NK-92 treated with Interleukin-12 subunit alpha and Interleukin-12 subunit beta, amount 100 ng/mL, for 24 hours (cell line): ENCODE measurements around the gene NRCAM.
"Not testable (repeated sequence)": the region's sequence is repeated elsewhere in the genome, so short reads cannot be mapped to it uniquely, and the experiment has no call there.

ENCODE experiments used
- DNase-seq: peaks from one replicate; lab custom pipeline; 2025; lab: John Stamatoyannopoulos, UW

NRCAM gene

DNA sequence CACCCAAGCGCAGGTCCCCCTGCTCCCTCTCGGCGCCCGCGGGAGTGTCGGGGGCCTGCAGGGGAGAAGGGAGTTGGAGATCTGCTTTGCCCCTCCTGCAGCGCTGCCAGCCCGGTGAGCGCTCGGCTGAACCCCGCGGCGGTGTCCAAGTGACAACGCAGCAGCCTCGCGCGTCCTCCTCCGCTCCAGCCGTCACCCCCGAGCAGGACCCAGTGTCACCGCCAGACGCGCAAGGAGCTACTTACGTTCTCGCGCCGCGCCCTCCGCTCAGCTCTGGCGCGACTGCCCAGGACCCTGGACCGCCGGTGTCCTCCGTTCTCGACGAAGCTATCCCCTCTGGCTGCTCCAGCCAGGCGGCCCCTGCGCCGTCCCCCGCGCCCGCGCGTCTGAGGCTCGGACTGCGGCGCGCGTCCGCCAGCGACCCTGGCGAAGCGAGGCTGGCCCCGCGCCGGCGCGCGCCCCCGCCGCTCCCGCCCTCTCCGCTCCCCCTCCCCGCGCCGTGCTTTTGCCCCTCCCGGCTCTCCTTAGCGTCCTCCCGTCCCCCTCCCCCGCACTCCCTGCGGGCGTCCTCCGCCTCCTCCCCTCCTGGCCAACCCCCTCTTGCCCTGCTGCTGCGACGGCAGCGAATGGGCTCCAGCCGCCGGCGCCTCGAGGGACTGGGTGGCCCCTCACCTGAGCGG is at the start of gene NRCAM:
NRCAM (minus strand) TSS at position 439 of the 680 bp plus-strand sequence. CDS start 216,372 bp downstream, outside the sequence.
- DNase-seq: no peak

DNA sequence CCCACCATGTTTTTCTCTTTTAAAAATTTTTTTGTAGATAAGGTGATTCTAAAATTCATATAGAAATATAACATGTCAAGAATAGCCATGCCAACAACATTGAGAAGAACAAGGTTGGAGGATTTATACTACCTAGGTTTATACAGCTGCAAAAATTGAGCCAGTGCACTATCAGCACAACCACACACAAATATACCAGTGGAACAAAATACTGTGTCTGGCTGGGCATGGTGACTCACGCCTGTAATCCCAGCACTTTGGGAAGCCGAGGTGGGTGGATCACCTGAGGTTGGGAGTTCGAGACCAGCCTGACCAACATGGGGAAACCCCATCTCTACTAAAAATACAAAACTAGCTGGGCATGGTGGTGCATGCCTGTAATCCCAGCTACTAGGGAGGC is 48.3 kb upstream of the NRCAM start:
- DNase-seq: not testable (repeated sequence)

DNA sequence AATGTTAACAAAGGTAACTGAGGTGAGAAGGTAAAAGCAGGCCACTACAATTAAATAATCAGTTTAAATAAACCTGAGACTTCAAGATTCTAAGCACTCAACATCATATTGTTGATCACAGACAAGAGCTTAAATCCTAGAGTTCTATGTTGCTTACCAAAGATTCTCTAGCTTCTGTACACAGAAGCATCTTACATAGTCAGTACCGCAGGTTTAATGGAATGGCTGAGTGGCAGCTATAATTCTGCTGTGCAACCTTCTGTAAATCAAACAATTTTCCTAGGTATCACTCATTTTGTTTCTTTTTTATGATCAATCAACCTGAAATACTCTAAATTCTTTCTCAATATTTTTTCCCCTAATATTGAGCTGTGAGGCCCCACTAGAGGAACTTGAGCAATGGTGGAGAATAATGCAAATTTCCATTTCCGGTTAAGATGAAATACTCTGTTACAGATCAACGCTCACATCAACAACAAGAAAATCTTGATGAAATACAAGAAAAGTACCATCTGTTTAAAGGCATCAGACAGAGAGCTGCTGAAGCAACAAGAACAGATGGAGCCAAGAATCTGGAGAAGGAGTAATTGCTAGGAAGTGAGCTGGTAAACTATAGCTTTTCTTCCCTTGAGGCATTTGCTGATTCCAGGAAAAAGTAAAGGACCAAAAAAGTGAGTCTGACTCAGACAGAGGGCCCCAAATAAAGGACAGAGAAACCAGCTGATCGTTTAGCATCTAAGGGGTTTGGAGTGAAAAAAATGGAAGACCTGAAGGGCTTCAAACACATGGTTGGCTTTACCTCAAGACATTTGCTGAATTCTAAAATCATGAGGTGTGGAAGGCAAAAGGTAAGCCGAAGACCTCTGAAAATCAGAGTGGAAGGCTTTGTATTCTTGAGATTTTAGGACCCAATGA is 47.1 kb upstream of the NRCAM start:
- DNase-seq: no peak

DNA sequence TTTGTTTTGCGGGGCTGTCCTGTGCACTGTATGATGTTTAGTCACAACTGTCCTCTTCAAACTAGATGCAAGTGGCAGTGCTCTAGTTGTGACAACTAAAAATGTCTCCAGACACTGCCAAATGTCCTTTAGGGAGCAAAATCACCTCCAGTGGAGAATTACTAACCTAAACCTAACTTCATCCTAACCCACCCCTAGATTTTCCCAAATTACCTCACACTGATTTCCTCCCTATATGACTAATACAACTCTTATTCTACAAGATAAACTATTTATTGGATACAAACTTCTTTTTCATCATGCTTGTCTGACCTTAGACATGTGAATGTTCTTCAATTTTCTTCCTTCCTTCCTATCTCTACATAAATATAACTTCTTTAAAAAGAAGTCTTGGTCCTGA is 43.3 kb upstream of the NRCAM start:
- no peak for DNase-seq

DNA sequence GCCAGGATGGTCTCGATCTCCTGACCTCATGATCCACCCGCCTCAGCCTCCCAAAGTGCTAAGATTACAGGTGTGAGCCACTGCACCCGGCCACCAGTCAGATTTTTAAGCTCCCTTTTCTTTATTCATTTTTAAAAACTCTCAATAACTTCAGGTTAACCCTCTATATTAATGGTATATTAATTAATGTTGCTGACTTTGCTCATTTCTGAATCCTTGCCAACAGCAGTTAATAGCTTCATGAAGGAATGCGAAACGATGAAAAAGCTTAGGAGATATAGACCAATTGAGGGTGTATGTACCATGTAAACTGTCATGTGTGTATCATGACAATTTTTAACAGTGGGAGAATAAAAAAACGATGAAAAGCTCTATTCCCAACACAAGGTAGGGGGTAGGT is 42.2 kb upstream of the NRCAM start:
- no peak for DNase-seq

DNA sequence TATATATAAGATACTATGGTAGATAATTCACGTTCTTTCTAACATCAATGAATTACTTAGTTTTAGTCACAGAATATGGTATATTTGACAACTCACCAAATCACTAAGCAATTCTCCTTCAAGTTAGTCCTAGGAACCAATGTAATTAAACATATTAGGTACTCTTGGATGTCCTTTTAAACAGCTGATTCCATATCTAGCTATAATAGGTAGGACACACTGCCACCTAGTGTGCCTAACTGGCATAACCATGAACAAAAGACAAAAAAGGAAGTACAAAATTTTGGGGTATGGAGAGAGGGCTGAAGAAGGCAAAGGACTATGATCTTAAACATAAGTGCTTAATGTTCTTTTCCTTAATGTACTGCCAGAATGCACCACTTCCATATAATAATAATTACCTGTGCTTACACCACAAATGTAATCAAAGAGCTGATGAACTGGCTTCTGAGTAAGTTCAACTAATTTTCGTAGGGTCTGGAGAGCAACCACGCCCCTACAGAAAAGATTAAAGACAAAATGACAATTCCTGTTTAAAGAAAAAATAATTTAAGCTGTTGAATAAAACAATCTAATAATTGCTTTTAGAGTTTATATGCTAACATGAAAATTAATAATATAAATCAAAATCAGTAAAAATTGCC is 41.0 kb upstream of the NRCAM start:
- no peak for DNase-seq

DNA sequence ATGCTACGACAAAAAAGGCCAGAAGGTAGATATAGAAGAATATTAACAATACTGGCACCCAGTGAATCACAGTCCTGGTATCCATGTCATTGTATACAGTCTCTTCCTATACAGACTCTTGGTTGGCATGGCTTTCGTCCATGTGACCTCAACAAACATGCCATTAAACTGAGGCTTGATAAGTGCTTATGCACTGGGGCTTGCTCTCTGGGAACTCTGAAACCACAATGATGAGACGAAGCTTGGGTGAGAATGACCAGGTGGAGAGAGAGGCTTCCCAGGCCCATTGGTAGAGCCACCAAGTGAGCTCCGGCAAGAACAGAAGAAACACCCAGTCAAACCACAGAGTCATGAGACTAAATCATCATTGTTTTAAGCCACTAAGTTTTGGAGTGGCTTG is 36.5 kb upstream of the NRCAM start:
- DNase-seq: no peak

DNA sequence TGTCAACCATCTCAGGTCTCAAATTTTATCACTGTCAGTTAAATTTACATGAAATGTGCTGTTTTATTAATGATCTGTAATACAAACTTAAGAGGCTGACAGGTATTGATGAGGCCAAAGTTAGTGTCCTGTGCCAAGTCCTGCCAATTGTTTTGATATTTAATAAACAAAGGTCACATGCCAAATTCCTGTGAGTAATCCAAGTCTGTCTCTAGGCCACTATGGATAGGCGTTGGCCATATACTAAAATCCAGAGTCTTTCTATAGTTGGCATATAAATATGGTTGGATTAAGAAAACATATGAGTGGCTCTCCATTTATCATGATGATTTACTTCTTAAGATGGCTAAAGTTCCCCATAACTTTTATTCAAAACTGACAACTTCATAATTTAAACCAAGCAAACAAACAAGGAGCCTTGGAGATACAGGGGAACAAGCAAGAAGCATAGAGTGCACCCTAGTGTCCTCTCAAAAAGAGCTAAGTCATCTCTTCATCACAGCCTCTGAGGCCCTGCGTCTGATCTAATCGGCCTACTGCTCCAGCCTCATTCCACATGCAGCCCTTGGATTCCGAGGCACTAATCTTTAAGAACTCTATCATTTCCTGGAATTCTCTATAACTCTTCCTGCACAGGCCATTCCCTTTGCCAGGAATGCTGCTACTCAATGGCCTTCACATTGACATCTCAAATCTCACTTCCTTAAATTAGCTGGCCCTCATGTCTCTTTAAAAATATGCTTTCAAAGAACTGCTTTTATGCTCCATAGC is 32.7 kb upstream of the NRCAM start:
- no peak for DNase-seq

DNA sequence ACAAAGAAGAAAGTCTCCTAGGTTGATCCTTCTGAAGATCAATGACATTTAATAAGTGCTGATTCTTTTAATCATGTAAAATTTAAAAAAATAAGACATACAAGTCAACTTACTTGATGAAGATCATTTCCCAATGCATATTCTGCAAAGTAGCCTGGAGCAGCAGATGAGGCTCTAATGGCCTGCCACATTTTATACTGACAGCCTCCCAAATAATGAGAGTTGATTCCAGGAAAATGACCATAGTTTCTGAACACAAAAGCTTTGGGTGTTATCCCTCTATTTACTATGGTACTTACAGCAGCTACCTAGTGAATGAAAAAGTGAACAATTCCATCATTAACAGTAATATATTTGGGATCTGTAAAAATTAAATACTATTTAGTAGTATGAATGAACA is 31.4 kb upstream of the NRCAM start:
- no peak for DNase-seq

DNA sequence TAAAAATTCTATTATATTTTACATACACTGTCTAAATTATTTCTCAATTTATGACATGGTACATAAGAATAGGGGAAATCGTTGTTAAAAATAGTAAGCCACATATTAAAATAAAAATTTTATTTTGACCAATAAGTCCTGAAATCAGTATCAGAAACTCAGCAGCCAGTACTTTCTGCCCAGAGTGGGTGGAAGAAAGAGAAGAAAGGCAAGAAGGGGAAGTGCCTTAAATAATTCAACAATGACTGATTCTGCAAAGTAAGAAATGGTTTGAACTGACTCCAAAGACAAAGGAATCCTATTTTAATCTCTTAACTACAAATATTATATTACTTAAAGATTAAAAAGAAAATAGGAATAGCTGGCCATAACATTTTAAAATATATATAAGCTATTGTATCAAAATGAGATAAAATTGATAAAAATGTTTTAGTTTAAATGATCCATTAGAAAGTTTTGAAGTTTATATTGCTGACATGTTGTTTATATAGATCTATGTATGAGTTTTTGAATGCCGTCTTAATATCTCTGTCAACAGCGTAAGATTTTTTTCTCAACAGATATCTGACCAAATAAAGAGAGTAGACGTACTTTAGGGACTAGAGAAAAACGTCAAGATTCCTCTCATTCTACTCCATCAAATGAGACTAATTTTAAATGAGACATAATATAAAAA is 30.2 kb upstream of the NRCAM start:
- DNase-seq: no peak

DNA sequence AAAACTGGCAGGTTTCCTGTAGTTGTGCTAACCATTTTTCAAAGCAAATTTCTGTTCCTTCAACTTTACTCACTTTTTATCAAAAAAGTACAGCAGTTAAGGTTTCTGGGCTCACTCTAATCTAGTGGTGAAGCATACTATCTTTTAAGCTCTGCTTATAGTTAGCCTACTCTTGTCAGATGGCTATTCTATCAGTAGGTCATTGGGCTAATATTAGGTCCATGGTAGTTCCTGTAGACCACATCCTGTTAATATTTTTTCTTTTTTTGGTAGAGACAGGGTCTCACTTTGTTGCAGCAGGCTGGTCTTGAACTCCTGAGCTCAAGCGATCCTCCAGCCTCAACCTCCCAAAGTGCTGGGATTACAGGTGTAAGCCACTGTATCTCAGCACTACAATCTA is 27.9 kb upstream of the NRCAM start:
- no peak for DNase-seq

DNA sequence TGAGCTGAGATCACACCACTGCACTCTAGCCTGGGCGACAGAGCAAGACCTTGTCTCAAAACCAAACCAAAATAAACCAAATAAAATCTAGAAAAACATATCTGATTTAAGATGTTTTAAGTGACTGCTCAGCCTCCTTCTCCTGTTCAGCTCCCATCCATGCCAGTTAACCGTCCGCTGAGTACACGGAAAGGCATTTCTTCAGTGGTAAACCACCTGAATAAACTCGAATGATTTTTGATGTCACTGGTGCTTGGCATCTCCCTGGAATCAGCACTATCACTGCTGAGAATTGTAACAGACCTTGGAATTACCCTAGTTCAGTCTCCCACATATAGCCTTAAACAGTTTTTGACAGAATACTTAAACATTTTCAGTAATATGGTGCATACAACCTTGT is 24.1 kb upstream of the NRCAM start:
- DNase-seq: no peak

DNA sequence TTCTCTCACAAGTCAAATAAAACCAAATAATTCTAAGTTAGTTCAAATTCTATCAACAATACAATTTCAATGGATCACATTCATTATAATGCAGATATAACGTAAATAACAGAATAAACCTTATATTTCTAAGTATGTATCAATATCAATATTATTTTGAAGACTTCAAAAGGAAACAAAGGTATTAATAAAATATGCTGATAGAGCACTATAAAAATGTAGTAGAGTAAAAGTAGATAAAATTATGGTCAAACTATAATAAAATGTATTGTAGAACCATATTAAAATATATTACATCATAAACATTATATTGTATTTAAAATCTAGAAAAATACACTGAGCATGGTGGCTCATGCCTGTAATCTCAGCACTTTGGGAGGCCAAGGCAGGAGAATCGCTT is 23.5 kb upstream of the NRCAM start:
- DNase-seq: no peak

DNA sequence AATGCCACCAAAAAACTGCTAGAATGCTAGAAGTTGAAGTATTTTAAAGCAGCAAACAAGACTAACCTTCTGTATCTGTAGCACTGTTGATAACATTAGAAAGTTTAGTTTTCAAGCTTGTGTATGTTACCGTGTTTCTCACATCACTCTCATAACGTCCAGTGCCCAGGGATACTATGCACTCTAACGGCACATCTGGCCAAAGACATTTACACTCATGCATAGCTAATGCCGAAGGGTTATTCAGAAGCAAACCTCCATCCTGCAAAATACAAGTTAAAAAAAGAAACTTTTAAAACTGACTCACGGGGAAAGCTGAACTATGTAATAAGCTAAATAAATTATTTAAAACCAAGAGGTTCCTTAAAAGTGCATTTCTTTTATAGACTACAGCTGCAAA is 22.9 kb upstream of the NRCAM start:
- no peak for DNase-seq

DNA sequence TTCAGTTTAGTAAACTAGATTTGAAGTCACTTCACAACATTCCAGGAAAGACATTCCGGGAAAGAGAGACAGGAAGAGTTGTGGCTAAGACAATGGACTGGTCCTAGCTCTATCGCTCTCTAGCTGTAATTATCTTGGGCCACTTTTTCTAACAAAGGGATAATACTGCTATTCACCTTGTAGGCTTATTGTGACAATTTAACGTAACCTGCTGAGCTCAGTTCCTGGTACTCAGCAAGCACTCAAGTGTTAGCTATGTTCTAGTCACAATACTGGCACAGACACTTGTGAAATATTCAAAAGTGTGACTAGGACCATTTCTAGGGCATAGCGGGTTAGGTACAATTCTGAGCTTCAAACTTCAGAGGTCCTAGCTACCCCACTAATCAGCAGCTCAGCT is 12.0 kb upstream of the NRCAM start:
- no peak for DNase-seq

DNA sequence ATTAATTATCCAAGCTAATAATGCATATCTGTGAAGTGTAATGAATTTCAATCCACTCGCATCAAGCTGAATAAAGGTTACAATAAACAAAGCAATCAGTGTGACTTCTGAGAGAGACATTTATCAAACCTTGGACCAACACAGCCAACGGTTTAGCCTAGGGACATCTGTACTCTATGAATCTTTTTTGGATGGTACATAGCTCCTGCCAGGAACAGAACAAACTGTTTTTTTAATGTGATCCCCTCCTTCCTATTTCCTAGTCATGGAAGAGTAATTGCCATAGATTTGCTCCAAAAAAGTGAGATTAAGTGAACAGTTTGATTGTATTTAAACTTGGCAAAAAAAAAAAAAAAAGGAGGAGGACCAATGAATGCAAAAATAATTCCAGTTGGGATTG is 11.2 kb upstream of the NRCAM start:
- DNase-seq: no peak

DNA sequence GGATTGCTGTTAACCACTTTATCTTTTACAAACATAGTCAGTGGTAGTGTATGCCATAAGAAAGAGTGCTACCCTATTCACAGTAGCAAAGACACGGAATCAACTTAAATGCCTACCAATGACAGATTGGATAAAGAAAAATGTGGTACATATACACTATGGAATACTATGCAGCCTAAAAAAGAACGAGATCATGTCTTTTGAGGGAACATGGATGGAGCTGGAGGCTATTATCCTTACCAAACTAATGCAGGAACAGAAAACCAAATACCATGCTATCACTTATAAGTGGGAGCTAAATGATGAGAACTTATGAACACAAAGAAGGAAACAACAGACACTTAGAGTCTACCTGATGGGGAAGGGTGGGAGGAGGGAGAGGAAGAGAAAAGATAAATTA is 10.1 kb upstream of the NRCAM start:
- not testable (repeated sequence) for DNase-seq

DNA sequence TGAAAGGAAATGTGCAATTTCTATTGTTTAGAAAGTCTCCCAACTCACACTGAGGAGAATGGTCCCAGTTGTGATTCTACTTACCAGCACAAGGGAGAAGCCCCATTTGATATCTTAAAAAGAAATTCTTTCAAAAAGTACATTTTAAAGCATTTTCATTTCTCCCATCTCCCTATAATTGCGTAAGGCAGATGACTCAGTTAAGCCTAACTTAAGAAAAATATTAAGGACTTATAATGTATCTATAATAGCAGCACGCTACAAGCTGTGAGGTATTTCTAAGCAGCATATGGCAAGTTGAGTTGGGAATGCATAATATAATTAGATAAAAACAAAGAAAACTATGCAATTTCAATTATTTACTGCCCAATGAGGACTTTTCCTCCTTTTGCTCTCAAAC is 8.5 kb upstream of the NRCAM start:
- DNase-seq: no peak

DNA sequence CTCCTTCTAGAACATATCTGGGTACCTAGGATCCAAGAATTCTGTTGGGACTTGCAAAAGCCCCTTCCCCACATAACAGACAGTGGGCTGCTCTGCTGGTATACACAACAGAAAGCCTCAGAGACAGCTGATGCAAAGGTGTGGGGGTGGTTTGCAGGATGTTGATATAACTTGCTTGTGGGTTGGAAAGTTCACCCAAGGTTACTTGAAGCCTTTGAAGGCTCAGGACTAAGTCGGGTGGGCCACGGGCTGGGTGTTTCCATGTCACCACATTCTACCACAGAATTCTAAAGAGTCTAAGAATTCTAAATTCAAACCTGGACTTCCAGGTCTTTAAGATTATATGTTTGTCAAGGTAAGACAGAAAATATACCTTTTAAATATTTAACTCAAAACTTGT is 7.4 kb upstream of the NRCAM start:
- DNase-seq: no peak

DNA sequence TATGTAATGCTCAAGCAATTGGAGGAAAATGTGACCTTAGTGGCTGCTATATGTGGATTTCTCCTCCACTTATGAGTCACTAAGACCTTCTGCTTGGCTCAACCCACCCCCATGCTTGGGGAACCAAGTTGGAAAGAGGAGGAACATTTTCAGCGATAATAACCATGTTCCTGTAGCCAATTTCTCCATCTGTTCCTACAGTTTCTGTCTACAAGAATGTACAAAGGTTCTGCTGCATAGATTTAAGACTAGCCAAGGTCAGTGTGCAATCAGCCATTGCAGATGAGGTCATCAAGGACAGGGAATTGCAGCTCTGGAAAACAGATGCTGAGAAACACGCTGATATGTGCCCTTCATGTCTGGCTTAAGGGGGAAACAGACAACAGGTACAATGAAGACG is 5.6 kb upstream of the NRCAM start:
- no peak for DNase-seq

DNA sequence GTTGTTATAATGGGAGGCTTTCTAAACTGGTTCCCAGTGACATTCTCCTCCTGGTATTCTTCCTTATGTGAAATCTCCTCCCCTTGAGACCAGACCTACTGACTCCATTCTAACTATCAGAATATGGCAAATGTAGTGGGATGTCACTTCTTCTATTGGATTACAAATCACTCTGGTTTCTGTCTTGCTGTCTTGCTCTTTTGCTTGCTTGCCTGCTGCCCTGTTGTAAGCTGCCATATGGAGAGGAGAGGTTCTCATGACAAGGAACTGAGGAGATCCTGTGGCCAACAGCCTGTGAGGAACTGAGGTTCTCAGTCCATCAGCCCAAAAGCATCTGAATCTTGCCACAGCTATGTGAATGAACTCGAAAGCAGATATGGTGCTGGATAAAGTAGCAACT is 4.7 kb upstream of the NRCAM start:
- DNase-seq: no peak
